Esophagus (tissue), 2 donors: ENCODE measurements around the gene KCMF1. TPM values are rescaled to one million over a fixed set of nuclear protein-coding genes. Genes with fewer than 3 reads are reported as not detected.

ENCODE experiments used
- H3K27ac ChIP-seq, 2 donors: one replicate each; pipeline ENCODE4 v1.5.1; 2013; ENCODE audit warnings: low read depth in 2 of 2, mild to moderate bottlenecking in 2 of 2, inconsistent platforms in 1 of 2, low read length in 1 of 2, moderate library complexity in 1 of 2
- H3K27me3 ChIP-seq, 2 donors: one replicate each; pipeline ENCODE4 v1.6.1; 2013; ENCODE audit warnings: low read length in 2 of 2, control low read depth in 1 of 2, mild to moderate bottlenecking in 1 of 2; ENCODE audit not compliant: insufficient read depth in 2 of 2, control insufficient read depth in 1 of 2
- H3K36me3 ChIP-seq, 2 donors: one replicate each; pipeline ENCODE4 v1.6.1; 2013; ENCODE audit warnings: low read length in 1 of 2; ENCODE audit not compliant: control insufficient read depth in 2 of 2, insufficient read depth in 2 of 2
- H3K4me1 ChIP-seq, 2 donors: one replicate each; pipeline ENCODE4 v1.6.1; 2013; ENCODE audit warnings: low read length in 1 of 2; ENCODE audit not compliant: control insufficient read depth in 2 of 2, insufficient read depth in 2 of 2
- H3K4me3 ChIP-seq, 2 donors: one replicate each; pipeline ENCODE4 v1.5.1; 2013; ENCODE audit warnings: low read length in 2 of 2, mild to moderate bottlenecking in 2 of 2, low read depth in 1 of 2, moderate library complexity in 1 of 2
- H3K9me3 ChIP-seq, 2 donors: one replicate each; pipeline ENCODE4 v1.6.1; 2013; ENCODE audit warnings: mild to moderate bottlenecking in 2 of 2, low read depth in 1 of 2, low read length in 1 of 2, moderate library complexity in 1 of 2; ENCODE audit not compliant: control insufficient read depth in 2 of 2, insufficient read depth in 1 of 2
- WGBS, 2 donors: extraction: QIAGEN DNeasy Blood & Tissue Kit; methylation state at CpG; one replicate each; pipeline ENCODE4 v1.1.7; 2013; 5-methylcytosine and 5-hydroxymethylcytosine counted together
- polyA plus RNA-seq, 2 donors: library from polyadenylated mRNA; stranded (reverse); fragments of 200-250 nt; gene quantifications; one replicate each; pipeline ENCODE4 v1.2.3, GENCODE V29; 2013
- donor health status: healthy with polysubstance abuse.
- donor health status: Bipolar disorder and iron deficiency.

Gene KCMF1
- polyA plus RNA-seq, 2 donors: 33.7 to 52.7 TPM

DNA sequence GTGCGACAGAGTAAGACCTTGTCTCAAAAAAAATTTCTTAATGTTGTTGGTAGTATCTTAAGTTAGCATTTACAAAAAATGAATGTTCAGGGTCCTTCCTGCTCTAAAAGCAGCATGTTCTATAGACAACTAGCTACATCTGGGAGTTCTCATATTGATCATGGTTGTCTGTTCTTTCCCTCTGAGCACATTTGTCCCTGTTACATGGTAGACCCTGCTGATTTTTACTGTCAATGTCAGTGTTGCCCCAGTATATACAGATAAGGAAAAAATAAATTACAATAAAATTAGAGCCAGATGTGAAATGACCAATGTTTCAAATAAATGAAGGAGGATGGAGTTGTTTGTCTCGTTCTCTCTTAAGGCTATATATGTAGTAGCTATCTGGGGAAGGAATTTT lies 63.2 kb downstream of the KCMF1 start:
- Histone ChIP-seq H3K27me3 (no peaks in the 10 kb centered on the region), H3K36me3 (peaks cover 3 to 11% of the 10 kb centered on the region in 2 donors), H3K27ac (no peak overlapping the region), H3K9me3 (no peaks in the 10 kb centered on the region), H3K4me3 (no peak overlapping the region), H3K4me1 (no peaks in the 10 kb centered on the region)
- WGBS, 2 donors: 92 to 93% methylated on average over 2 of the region's 2 CpGs

DNA sequence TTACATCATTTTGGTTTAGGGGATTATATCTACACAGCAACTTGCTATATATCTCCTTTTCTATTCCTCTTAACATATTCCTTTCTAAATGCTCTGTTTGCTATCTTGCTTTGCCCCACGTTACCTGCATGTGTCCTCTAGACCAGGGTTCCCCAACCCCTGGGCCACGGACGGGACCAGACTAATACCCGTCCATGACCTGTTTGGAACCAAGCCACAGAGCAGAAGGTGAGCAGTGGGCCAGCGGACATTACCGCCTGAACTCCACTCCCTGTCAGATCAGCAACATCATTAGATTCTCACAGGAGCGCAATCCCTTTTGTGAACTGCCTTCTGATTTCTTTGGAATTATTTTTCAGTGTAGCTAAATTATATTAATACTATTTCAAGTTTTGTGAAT lies 66.7 kb downstream of the KCMF1 start:
- Histone ChIP-seq H3K36me3 (peaks cover 7 to 9% of the 10 kb centered on the region in 2 donors), H3K27ac (no peak overlapping the region), H3K4me3 (no peak overlapping the region), H3K27me3 (no peaks in the 10 kb centered on the region), H3K9me3 (no peaks in the 10 kb centered on the region), H3K4me1 (no peaks in the 10 kb centered on the region)
- 91 to 95% methylated on average over 7 of the region's 7 CpGs for WGBS, 2 donors

DNA sequence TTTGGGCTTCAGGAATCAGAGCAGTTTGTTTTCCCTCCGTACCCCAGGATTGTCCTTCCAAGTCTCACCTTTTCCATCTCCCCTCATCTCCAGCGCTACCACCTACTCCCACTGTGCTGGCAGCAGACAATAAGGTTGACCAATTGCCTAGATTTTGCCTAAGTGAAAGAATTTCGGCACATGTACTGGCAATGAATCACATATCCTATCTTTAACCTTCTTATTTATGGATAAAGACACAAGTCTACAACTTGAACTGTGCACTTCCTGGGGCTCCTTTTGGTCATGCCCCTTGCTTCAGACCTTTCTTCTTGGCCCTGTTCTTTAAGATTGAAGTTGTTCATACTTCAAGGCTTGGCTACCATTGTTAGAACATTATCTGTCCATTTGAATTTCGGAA lies 71.4 kb downstream of the KCMF1 start:
- no peaks in the 10 kb centered on the region for H3K9me3 ChIP-seq
- no peaks in the 10 kb centered on the region for H3K4me1 ChIP-seq
- H3K4me3 ChIP-seq: no peak overlapping the region
- H3K27ac ChIP-seq: no peak overlapping the region
- 92 to 98% methylated on average over 4 of the region's 4 CpGs for WGBS, 2 donors
- H3K36me3 ChIP-seq: peaks cover 3 to 10% of the 10 kb centered on the region in 2 donors
- H3K27me3 ChIP-seq: no peaks in the 10 kb centered on the region

DNA sequence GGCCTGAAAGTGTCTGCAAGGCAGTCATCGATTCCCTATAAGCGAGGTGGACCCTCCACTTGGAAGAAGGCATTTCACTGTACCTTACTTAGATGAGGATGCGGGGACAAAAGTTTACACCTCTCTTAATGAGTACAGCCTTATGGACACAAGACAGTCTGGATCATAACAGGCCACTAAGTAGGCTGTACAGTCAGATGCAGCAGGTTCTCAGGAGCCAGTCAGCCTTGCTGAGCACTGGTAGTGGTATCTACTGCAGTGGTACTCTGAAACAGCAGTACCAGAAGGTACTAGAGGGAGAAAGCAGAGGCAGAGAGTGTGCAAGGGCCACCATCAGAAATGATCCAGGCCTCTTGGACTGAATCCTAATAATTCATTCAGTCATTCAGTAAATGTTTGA lies 77.6 kb downstream of the KCMF1 start:
- peaks cover 0 to 2% of the 10 kb centered on the region in 2 donors for H3K4me1 ChIP-seq
- H3K36me3 ChIP-seq: peaks cover 2 to 12% of the 10 kb centered on the region in 2 donors
- H3K9me3 ChIP-seq: no peaks in the 10 kb centered on the region
- H3K27me3 ChIP-seq: no peaks in the 10 kb centered on the region
- H3K27ac ChIP-seq: no peak overlapping the region
- no peak overlapping the region for H3K4me3 ChIP-seq
- WGBS, 2 donors: 99 to 100% methylated on average over 3 of the region's 3 CpGs

DNA sequence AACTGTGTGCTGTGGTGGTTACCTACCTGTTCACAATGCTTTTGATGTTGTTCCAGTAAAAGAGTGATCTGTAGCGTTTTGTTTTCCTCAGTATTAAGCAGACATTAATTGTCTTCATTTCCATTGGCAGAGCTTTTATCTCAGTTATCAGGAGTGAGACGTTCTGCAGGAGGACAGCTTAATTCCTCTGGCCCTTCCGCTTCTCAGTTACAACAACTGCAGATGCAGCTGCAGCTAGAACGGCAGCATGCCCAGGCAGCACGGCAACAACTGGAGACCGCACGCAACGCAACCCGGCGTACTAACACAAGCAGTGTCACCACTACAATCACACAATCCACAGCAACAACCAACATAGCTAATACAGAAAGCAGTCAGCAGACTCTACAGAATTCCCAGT lies 78.3 kb downstream of the KCMF1 start:
- Histone ChIP-seq H3K36me3 (peaks cover 2 to 12% of the 10 kb centered on the region in 2 donors), H3K4me1 (peaks cover 0 to 2% of the 10 kb centered on the region in 2 donors), H3K9me3 (no peaks in the 10 kb centered on the region), H3K27ac (no peak overlapping the region), H3K27me3 (no peaks in the 10 kb centered on the region), H3K4me3 (no peak overlapping the region)
- 85% methylated on average over 10 of the region's 10 CpGs for WGBS, 2 donors

DNA sequence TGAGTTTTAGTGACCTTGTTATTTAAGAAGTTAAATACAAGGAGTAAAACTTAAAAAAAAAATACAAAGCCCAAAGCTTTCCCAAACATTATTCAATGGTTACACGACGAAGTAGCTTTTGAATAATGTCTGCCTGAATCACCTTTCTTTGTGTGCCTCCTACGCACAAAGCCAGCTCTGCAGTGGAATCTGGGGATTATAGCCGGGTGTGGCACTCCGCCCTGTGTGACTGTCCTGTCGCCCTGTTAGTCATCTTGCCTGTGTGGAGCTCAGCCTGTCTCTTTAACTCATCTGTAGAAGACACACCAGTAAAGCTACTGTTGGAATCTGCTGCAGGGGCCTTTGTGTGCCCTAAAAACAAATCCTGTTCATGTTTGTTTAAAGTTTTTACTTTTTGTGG lies 82.8 kb downstream of the KCMF1 start:
- no peaks in the 10 kb centered on the region for H3K9me3 ChIP-seq
- H3K4me1 ChIP-seq: peaks cover 0 to 2% of the 10 kb centered on the region in 2 donors
- H3K27me3 ChIP-seq: no peaks in the 10 kb centered on the region
- H3K27ac ChIP-seq: no peak overlapping the region
- peaks cover 2 to 6% of the 10 kb centered on the region in 2 donors for H3K36me3 ChIP-seq
- WGBS, 2 donors: 45 to 61% methylated on average over 6 of the region's 6 CpGs
- no peak overlapping the region for H3K4me3 ChIP-seq

DNA sequence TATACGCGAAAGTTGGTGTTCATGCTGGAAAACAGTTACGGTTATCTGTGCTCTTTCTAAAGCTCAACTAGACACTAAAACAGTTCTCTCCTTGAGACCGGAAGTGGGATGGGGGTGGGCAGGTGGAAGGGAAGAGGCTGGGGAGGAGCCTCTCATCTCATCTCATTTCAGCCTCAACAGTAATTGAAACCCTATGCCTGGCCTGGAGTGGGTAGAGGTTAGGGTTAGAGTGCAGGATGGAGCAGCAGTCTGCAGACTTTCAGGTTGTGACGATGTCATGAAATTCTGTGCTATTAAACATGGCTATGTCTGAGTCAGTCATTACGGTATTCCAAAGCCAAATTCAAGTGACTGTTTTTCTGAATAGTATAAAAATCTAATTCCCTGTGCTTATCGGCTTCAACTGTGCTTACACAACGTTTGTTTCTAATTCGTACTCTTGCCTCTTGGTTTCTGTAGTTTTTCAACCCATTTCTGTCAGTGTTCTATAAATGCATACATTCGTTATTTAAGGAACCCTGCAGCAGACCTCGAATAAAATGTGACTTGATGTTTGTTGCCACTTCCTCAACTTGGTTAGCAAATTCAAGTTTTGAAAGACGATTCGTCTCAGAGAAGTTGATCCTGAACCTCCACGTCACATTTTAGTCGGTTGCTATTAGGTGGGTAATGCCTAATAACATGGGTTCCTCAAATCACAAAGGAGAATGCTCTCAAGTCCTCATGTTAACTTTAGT lies 86.4 kb downstream of the KCMF1 start:
- Histone ChIP-seq H3K9me3 (no peaks in the 10 kb centered on the region), H3K4me3 (no peak overlapping the region), H3K36me3 (peaks cover 0 to 2% of the 10 kb centered on the region in 2 donors), H3K27ac (no peak overlapping the region), H3K27me3 (no peaks in the 10 kb centered on the region), H3K4me1 (peaks cover 0 to 2% of the 10 kb centered on the region in 2 donors)
- 79 to 84% methylated on average over 15 of the region's 15 CpGs for WGBS, 2 donors

DNA sequence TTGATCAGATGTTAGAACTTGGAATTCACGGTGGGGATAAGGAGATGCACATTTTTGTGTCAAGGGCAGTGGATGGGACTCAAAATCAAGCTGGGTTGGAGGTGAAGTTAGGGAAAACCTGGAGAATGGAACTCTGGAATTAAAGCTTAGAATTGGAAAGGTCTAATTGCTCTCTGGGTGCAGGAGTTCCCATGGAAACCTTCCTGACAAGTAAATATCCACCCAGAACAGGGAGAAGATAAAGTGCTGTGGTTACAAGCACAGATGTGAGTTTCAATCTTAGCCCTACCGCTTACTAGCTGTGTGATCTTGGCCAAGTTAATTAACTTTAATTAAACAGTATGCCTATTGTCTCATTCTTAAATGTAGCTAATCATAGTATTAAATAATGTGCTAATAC lies 90.9 kb downstream of the KCMF1 start:
- H3K27ac ChIP-seq: no peak overlapping the region
- H3K36me3 ChIP-seq: no peaks in the 10 kb centered on the region
- WGBS, 2 donors: 61 to 67% methylated on average over 2 of the region's 2 CpGs
- no peaks in the 10 kb centered on the region for H3K27me3 ChIP-seq
- H3K4me1 ChIP-seq: peaks cover 3% of the 10 kb centered on the region in 2 donors
- H3K9me3 ChIP-seq: no peaks in the 10 kb centered on the region
- no peak overlapping the region for H3K4me3 ChIP-seq

DNA sequence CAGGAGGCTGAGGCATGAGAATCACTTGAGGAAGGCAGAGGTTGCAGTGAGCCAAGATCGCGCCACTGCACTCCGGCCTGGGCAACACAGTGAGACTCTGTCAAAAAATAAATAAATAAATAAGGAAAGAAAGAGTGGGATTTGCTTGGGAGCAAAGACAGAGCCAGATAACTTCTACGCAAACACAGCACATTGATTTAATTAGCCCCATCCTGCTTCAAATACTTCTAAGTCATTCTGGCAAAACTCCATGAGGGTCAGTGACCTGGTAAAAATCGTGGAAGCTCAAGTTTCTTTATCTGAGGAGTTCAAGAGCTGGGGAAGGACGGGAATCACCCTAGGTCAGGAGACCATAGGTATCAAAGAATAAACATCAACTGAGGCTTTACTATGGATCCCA lies 91.6 kb downstream of the KCMF1 start:
- Histone ChIP-seq H3K9me3 (no peaks in the 10 kb centered on the region), H3K27me3 (no peaks in the 10 kb centered on the region), H3K4me1 (peaks cover 3% of the 10 kb centered on the region in 2 donors), H3K36me3 (no peaks in the 10 kb centered on the region), H3K27ac (no peak overlapping the region), H3K4me3 (no peak overlapping the region)
- WGBS, 2 donors: 77 to 79% methylated on average over 6 of the region's 6 CpGs

DNA sequence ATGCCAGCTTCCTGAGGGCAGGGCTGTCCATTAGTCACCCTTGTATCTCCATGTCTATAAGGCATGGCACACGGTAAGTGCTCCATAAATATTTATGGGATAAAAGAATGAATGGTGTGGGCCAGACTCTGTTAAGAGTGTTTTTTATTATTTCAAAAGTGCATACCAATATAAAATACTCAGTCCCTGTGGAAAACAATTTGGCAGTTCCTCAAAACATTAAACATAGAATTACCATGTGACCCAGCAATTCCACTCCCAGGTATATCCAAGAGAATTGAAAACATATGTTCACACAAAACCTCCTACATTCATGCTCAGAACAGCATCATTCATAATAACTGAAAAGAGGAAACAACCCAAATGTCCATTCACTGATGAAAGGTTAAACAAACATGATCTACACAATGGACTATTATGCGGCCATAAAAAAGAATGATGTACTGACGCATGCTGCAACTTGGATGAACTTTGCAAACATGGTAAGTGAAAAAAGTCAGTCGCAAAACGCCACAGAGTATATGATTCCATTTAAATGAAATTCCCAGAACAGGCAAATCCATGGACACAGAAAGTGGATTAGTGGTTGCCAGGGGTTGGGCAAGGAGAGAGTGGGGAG lies 93.1 kb downstream of the KCMF1 start:
- no peaks in the 10 kb centered on the region for H3K9me3 ChIP-seq
- 84 to 85% methylated on average over 5 of the region's 5 CpGs for WGBS, 2 donors

More for the DNA sequence above, 93.1 kb downstream of the KCMF1 start:
- Histone ChIP-seq H3K4me1 (peaks cover 3% of the 10 kb centered on the region in 2 donors), H3K4me3 (no peak overlapping the region), H3K27ac (no peak overlapping the region), H3K36me3 (no peaks in the 10 kb centered on the region), H3K27me3 (no peaks in the 10 kb centered on the region)
